K562 (cell line): Measurements from ENCODE around the gene TNRC6B. TPM values are rescaled to one million over a fixed set of nuclear protein-coding genes. Genes with fewer than 3 reads are reported as not detected.

Experiments used
- MCM2 ChIP-seq: fragments of 450-650 bp; IDR thresholded peaks from 2 replicates; pipeline ENCODE4 v1.6.1; 2017; ENCODE audit warnings: low read depth, mild to moderate bottlenecking
- MGA ChIP-seq: fragments of 450-650 bp; IDR thresholded peaks from 2 replicates; pipeline ENCODE4 v1.6.1; 2016; ENCODE audit warnings: mild to moderate bottlenecking, moderate library complexity
- polyA plus RNA-seq, 8 experiments: library from polyadenylated mRNA; depleted of rRNA in 4 of 8; stranded (reverse) in 5 of 8; unstranded in 3 of 8; fragments of >200 nt; fragmentation: Nextera tagmentation in 2 of 8; fragmentation: Illumina TruSeq in 1 of 8; extraction: Ambion mirVana in 2 of 8; extraction: Trizol in 1 of 8; gene quantifications; 2 replicates each; pipeline versions ENCODE4 v1.2.1 to v1.2.3, GENCODE V29; 2011 to 2014; ENCODE audit warnings: inconsistent platforms in 1 of 8, missing spikeins in 1 of 8
- total RNA-seq, 7 experiments: library from RNA; depleted of rRNA in 6 of 7; stranded (reverse); fragments of >200 nt in 6 of 7; fragmentation: Illumina TruSeq in 2 of 7; extraction: Trizol in 2 of 7; gene quantifications; 2 replicates each; pipeline versions ENCODE4 v1.2.1 to v1.2.3, GENCODE V29; 2011 to 2021; ENCODE audit warnings: low replicate concordance in 1 of 7

The TNRC6B gene
- total and polyA plus RNA-seq, 9 of the 15 experiments (the other 6 are each of a cell fraction or from before 2014, with no cell fraction given): 0.96 to 18.8 (median 10.8) TPM

- no peak for TF ChIP-seq MGA
- no peak for TF ChIP-seq MCM2
Measured at GRCh38 chr22:40177738-40178416, at the start of gene TNRC6B (continued).
